Head of caudate nucleus (tissue), 42 donors: ENCODE data around the gene CDK7.
"Not testable (repeated sequence)": the region's sequence is repeated elsewhere in the genome, so short reads cannot be mapped to it uniquely, and the experiment has no call there.

ENCODE experiments used
- DNase-seq, 42 donors: peaks; one replicate each; pipeline versions ENCODE4 v3.0.0 to v3.0.0-alpha.2; 2020 to 2021; ENCODE audit warnings: mixed read lengths in 7 of 42
- intact Hi-C: fragments of 100-400 bp; cut with DNase I; formaldehyde crosslinking; loops from one replicate; pipeline ENCODE4 v1.15.0; 2022

CDK7 gene

DNA sequence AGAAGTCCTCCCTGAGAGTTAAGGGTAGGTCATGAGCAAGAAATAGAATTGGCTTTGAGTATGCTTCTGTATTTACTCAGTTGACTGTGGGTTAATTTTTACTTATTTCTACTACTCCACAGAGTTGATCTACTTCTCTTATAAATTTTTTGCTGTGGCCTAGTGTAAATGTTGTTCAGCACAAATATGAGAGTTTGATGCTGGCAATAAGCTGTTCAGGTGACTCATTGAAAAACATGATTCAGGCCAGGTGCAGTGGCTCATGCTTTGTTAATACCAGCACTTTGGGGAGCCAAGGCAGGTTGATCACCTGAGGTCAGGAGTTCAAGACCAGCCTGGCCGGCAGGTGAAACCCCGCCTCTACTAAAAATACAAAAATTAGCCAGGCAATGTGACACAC, 4.5 kb upstream of the CDK7 start:
- no peak for DNase-seq
- intact Hi-C loops, result loop anchor here (5.0 to 10.0 kb wide), 2 partner anchors 63 to 105 kb away; partner anchors contain the start of genes CCDC125 and CCNB1

DNA sequence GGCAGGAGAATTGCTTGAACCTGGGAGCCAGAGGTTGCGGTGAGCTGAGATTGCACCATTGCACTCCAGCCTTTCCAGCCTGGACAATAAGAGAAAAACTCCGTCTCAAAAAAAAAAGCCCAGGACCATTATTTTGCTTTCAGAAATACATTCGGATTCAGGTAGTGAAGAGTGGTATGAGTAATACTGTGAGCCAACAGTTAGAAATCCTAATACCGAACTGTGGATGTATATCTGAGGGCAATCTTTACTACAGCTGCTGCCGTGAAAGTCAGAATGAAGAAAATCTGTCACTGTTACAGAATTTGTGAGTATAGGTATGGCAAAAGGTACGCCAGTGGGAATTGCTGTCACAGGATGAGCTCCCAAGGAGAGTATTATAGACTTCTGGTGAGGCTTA, 3.4 kb upstream of the CDK7 start:
- intact Hi-C loops, result loop anchor here (5.0 to 10.0 kb wide), 2 partner anchors 64 to 104 kb away; partner anchors contain the start of genes CCDC125 and CCNB1
- no peak for DNase-seq

- intact Hi-C loops, result loop anchor here (5.0 to 10.0 kb wide), 2 partner anchors 65 to 103 kb away; partner anchors contain the start of genes CCDC125 and CCNB1
Measured at GRCh38 chr5:69231851-69232250, 2.8 kb upstream of the CDK7 start.

GRCh38 chr5:69236733-69237132, 2.0 kb downstream of the CDK7 start:
- intact Hi-C loops, result loop anchor here (5.0 to 10.0 kb wide), 2 partner anchors 98 to 131 kb away; partner anchors contain the start of genes AK6, CCDC125, RAD17 and TAF9
- DNase-seq, result not testable (repeated sequence)

More at GRCh38 chr5:69231851-69232250, 2.8 kb upstream of the CDK7 start:
- DNase-seq, result peak in 15 of 42 donors; percentile 6 to 67 (median 25)

DNA sequence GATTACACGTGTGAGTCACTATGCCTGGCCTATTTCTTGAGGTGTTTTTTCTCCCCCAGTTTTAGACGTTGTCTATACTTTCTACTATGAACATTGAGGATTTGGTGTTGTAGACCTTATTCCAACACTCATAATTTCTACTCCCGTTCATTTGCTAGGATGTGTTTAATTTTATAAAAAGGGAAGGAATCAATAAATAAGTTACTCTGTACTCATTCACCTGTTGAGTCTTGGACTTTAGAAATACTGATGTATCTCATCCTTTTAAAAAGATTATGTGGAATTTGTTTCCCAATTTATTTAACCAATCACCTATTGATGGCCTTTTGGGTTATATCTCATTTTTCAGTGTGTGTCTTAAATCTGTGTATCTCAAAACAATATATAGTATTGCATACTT, 3.2 kb downstream of the CDK7 start:
- intact Hi-C loops, result loop anchor here (5.0 to 10.0 kb wide), 2 partner anchors 97 to 129 kb away; partner anchors contain the start of genes AK6, CCDC125, RAD17 and TAF9
- no peak for DNase-seq

DNA sequence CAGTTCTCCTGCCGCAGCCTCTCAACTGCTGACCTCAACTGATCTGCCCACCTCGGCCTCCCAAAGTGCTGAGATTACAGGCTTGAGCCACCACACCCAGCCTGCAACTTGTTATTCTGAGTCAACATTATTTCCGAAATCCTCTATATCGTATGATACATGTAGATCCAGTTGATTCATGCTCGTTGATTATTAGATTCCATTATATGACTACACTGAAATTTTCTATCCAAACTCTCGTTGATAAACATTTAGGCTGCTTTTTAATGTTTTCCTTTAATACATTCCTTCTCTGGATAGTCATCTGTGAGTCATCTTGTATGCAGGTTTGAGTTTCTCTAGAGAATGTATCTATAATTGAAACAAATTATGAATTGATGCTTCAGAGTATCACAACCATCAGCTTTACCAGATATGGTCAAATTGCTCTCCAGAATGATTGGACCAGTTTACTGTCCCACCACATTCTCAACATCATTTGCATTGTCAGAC, 4.1 kb downstream of the CDK7 start:
- intact Hi-C loops, result loop anchor here (5.0 to 10.0 kb wide), 2 partner anchors 96 to 128 kb away; partner anchors contain the start of genes AK6, CCDC125, RAD17 and TAF9
- DNase-seq, result no peak

- intact Hi-C loops, result no loop called here
- no peak for DNase-seq
Measured at GRCh38 chr5:69242215-69242927, 7.7 kb downstream of the CDK7 start.

DNA sequence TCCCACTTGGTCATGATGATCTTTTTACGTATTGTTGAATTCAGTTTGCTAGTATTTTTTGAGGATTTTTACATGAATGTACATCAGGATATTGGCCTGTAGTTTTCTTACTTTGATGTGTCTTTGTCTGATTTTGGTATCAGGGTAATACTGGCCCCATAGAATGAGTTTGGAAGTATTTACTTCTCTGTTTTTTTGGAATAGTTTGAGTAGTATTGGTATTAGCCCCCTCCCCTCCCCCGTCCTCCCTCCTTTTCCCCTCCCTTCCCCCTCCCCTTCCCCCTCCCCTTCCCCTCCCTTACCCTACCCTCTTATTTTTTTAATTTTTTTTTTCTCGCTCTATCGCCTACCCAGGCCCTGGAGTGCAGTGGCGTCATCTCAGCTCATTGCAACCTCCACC, 10.3 kb downstream of the CDK7 start:
- DNase-seq, result no peak
- intact Hi-C loops, result no loop called here

DNA sequence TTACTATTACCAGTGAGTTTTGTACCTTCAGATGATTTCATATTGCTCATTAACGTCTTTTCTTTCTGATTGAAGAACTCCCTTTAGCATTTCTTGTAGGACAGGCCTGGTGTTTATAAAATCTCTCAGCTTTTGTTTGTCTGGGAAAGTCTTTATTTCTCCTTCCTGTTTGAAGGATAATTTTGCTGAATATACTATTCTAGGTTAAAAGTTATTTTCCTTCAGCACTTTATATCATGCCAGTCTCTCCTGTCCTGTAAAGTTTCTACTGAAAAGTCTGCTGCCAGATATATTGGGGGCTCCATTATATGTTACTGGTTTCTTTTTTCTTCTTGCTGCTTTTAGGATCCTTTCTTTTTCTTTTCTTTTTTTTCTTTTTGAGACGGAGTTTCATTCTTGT, 13.3 kb downstream of the CDK7 start:
- intact Hi-C loops, result no loop called here

GRCh38 chr5:69250593-69250992, 15.9 kb downstream of the CDK7 start:
- no peak for DNase-seq
- intact Hi-C loops, result no loop called here

More for the DNA sequence above, 13.3 kb downstream of the CDK7 start:
- no peak for DNase-seq

DNA sequence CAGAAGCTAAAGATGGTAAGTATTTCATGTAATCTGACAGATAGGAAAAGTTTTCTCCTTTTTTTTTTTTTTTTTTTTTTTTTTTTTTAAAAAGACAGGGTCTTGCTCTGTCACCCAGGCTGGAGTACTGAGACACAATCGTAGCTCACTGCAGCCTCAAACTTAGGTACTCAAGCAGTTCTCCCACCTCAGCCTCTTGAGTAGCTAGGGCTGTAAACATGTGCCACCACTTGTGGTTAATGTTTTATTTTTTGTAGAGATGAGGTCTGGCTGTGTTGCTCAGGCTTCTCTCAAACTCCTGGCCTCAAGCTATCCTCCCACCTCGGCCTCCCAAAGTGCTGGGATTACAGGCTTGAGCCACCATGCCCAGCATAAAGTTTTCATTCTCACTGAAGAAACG, 17.8 kb downstream of the CDK7 start:
- intact Hi-C loops, result no loop called here
- no peak for DNase-seq

- DNase-seq, intact Hi-C loops: not testable (repeated sequence)
Measured at GRCh38 chr5:69255940-69256339, 21.3 kb downstream of the CDK7 start.

- no peak for DNase-seq
- intact Hi-C loops, result no loop called here
Measured at GRCh38 chr5:69257577-69257976, 22.9 kb downstream of the CDK7 start.

GRCh38 chr5:69261034-69261433, 26.3 kb downstream of the CDK7 start:
- DNase-seq, result no peak
- intact Hi-C loops, result no loop called here

DNA sequence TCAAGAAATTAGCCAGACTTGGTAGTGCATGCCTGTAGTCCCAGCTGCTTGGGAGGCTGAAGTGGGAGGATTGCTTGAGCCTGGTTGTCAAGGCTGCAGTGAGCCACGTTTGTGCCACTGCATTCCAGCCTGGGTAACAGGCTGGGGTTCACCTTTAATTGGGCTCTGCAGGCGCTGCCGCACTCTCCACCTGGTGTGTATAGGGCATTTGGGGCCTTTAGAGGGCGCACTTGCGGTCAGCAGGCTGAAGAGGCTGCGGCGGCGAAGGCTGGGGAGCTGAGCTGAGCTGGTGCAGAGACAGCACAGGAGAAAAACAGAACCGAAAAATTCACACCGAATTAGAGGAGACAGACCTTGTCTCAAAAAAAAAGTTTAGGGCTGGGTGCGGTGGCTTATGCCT, 31.2 kb downstream of the CDK7 start:
- no peak for DNase-seq
- intact Hi-C loops, result no loop called here

DNA sequence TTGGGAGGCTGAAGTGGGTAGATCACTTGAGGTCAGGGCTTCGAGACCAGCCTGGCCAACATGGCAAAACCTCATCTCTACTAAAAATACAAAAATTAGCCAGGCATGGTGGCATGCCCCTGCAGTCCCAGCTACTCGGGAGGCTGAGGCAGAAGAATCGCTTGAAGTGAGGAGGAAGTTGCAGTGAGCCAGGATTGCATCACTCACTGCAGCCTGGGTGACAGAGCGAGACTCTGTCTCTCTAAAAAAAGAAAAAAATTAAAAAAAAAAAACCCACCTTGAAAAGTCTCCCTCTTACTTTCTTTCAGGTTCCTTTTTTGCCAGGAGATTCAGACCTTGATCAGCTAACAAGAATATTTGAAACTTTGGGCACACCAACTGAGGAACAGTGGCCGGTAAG, 34.2 kb downstream of the CDK7 start:
- intact Hi-C loops, result no loop called here
- no peak for DNase-seq

DNA sequence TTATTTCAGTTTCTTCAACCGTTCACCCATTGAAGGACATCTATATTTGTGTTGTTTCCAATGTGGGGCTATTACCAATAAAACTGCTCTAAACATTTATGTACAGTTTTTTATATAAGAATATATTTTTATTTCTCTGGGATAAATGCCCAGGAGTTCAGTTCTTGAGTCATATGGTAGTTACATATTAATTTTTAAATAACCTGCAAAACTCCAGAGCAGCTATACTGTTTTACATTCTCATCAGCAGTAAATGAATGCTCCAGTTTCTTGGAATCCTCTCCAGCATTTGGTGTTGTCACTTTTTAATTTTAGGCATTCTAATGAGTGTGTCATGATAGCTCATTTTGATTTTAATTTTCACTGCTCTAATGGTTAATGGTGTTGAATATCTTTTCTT, 36.2 kb downstream of the CDK7 start:
- intact Hi-C loops, result no loop called here

GRCh38 chr5:69271376-69271775, 36.7 kb downstream of the CDK7 start:
- DNase-seq, result peak in 28 of 42 donors; percentile 9 to 54 (median 22)
- intact Hi-C loops, result no loop called here

More for the DNA sequence above, 36.2 kb downstream of the CDK7 start:
- no peak for DNase-seq

DNA sequence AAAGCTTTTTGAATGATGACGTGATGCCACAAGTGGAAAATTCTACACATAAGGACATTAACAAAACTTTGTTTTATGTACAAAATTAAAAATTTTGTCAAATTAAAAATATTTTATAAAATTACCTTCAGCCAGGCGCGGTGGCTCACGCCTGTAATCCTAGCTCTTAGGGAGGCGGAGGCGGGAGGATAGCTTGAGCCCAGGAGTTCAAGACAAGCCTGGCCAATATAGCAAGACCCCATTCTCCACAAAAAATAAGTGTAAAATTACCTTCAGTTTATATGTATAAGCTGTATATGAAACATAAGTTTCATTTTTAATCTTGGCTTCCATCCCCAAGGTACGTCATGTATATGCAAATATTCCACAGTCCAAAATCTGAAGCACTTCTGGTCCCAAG, 40.9 kb downstream of the CDK7 start:
- no peak for DNase-seq
- intact Hi-C loops, result no loop called here

- DNase-seq, result no peak
- intact Hi-C loops, result no loop called here
Measured at GRCh38 chr5:69276422-69277174, 41.9 kb downstream of the CDK7 start.
